ENCODE results near the gene RND2. TPM values are rescaled to one million over a fixed set of nuclear protein-coding genes. Genes with fewer than 3 reads are reported as not detected.
"Not testable (repeated sequence)": the region's sequence is repeated elsewhere in the genome, so short reads cannot be mapped to it uniquely, and the experiment has no call there.

RND2 gene
- total RNA-seq, 4 donors from 2014 or later = 0.41 to 0.64 TPM; not detected in 2

DNA sequence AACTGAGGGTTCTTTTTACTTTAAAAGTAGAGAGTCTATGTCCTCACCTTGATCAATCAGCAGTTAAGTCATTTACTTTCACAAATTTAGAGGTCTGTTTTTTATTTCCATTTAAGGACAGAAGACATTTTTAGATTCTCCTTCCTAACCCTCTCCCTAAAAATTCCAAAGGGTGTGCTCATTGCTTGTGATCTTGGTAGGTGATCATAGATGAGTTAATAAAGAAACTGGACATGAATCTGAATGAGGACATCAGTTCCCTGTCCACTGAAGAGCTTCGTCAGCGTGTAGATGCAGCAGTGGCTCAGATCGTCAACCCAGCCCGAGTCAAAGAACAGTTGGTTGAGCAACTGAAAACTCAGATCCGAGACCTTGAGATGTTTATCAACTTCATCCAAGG, 35.9 kb upstream of the RND2 start:
- 95 to 100% methylated on average over 2 to 5 of the region's 5 CpGs for WGBS, 2 donors (ENCODE audit: low coverage in 1 of 2)
- no peaks in the 10 kb centered on the region for H3K27me3 ChIP-seq
- H3K36me3 ChIP-seq = peaks cover 0 to 49% (median 23%) of the 10 kb centered on the region in 4 donors
- no peak overlapping the region for H3K4me3 ChIP-seq
- no peaks in the 10 kb centered on the region for H3K9me3 ChIP-seq
- no peak for DNase-seq
- H3K4me1 ChIP-seq = peaks cover 0 to 5% (median 2%) of the 10 kb centered on the region in 4 donors
- in situ Hi-C loops (cut with MboI; ENCODE audit: low pct_ligation_motif_present in 1 of 4, low pct_unique_long_range_greater_than_20kb in 1 of 4, low sequenced_read_pairs in 3 of 4) (no loop called here), intact Hi-C loops (cut with DNase I; ENCODE audit: low total_unique reads) (no loop called here)
- no peak for TF ChIP-seq EP300 (IDR thresholded peaks at IDR 0.05; ENCODE audit: low read depth)
- no peak for TF ChIP-seq POLR2A (IDR thresholded peaks at IDR 0.05)
- TF ChIP-seq POLR2AphosphoS5 (IDR thresholded peaks at IDR 0.05) = no peak
- TF ChIP-seq, protein P1, sequence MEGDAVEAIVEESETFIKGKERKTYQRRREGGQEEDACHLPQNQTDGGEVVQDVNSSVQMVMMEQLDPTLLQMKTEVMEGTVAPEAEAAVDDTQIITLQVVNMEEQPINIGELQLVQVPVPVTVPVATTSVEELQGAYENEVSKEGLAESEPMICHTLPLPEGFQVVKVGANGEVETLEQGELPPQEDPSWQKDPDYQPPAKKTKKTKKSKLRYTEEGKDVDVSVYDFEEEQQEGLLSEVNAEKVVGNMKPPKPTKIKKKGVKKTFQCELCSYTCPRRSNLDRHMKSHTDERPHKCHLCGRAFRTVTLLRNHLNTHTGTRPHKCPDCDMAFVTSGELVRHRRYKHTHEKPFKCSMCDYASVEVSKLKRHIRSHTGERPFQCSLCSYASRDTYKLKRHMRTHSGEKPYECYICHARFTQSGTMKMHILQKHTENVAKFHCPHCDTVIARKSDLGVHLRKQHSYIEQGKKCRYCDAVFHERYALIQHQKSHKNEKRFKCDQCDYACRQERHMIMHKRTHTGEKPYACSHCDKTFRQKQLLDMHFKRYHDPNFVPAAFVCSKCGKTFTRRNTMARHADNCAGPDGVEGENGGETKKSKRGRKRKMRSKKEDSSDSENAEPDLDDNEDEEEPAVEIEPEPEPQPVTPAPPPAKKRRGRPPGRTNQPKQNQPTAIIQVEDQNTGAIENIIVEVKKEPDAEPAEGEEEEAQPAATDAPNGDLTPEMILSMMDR (IDR thresholded peaks at IDR 0.05) = no peak
- no peak overlapping the region for H3K27ac ChIP-seq

DNA sequence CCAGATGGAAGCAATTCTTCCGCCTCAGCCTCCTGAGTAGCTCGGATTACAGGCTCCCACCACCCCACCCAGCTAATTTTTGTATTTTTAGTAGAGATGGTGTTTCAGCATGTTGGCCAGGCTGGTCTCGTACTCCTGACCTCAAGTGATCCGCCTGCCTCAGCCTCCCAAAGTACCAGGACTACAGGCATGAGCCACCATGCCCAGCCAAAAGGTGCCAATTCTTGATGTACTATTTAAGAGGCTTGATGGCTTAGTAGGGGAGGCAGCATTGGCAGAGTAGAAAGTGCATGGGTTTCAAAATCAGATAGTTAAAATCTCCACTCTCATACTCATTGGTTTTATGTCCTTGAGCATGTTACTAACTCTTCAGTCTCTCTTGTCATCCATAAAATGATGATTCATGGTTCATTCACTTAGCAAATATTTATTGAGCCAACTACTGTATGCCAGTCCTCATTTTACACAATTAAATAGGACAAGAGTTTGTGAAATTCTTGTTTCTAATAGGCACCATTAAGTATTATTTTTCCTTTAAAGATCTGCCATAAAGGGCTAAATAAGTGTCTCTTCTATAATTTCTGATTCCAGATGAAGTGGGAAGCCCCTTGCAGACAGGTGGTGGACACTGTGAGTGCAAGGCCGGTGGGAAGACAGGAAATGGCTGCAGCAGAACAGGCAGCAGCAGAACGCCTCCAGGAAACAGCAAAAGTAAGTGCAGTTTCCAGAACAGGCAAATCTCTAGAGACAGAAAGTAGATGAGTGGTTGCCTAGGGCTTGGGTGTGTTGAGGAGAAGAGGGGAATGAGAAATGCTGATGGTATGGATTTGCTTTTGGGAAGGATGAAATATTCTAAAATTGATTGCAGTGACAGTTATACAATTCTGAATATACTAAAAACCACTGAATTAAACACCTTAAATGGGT, 35.0 kb upstream of the RND2 start:
- no peaks in the 10 kb centered on the region for H3K4me1 ChIP-seq
- H3K4me3 ChIP-seq = no peak overlapping the region
- in situ Hi-C loops (cut with MboI; ENCODE audit: low pct_ligation_motif_present in 1 of 4, low pct_unique_long_range_greater_than_20kb in 1 of 4, low sequenced_read_pairs in 3 of 4) = no loop called here
- DNase-seq = no peak
- peaks cover 0 to 49% (median 23%) of the 10 kb centered on the region in 4 donors for H3K36me3 ChIP-seq
- WGBS, 2 donors (ENCODE audit: low coverage in 1 of 2) = 80 to 85% methylated on average over 6 of the region's 6 CpGs
- no peaks in the 10 kb centered on the region for H3K9me3 ChIP-seq
- no peak overlapping the region for H3K27ac ChIP-seq
- H3K27me3 ChIP-seq = no peaks in the 10 kb centered on the region
- TF ChIP-seq EP300 (IDR thresholded peaks at IDR 0.05; ENCODE audit: low read depth) (no peak), POLR2A (IDR thresholded peaks at IDR 0.05) (no peak), POLR2AphosphoS5 (IDR thresholded peaks at IDR 0.05) (no peak)
- TF ChIP-seq, protein P1 (IDR thresholded peaks at IDR 0.05) = no peak
- intact Hi-C loops (cut with DNase I; ENCODE audit: low total_unique reads) = no loop called here

DNA sequence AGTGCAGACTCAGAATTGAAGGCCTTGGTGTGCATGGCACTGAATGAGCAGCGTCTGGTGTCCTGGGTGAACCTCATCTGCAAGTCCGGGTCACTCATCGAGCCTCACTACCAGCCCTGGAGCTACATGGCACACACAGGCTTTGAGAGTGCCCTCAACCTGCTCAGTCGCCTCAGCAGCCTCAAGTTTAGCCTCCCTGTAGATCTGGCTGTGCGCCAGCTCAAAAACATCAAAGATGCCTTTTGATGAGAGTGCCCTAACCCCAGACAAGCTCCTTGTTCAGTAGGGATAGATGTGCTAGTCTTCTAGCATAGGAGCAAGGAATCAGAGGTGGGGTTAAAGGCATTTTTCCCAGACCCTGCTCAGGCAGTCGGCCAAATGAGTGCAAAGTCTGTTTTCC, 33.6 kb upstream of the RND2 start:
- H3K36me3 ChIP-seq = peaks cover 0 to 49% (median 20%) of the 10 kb centered on the region in 4 donors
- TF ChIP-seq, protein P1 (IDR thresholded peaks at IDR 0.05) = no peak
- no peak for TF ChIP-seq POLR2A (IDR thresholded peaks at IDR 0.05)
- no peak for TF ChIP-seq POLR2AphosphoS5 (IDR thresholded peaks at IDR 0.05)
- no peaks in the 10 kb centered on the region for H3K9me3 ChIP-seq
- in situ Hi-C loops (cut with MboI; ENCODE audit: low pct_ligation_motif_present in 1 of 4, low pct_unique_long_range_greater_than_20kb in 1 of 4, low sequenced_read_pairs in 3 of 4) = no loop called here
- H3K4me3 ChIP-seq = no peak overlapping the region
- no peaks in the 10 kb centered on the region for H3K4me1 ChIP-seq
- no peak overlapping the region for H3K27ac ChIP-seq
- H3K27me3 ChIP-seq = no peaks in the 10 kb centered on the region
- DNase-seq = no peak
- WGBS, 2 donors (ENCODE audit: low coverage in 1 of 2) = 92% methylated on average over 6 of the region's 6 CpGs; no CpG with 5 or more reads in 1 of the 2 donors
- intact Hi-C loops (cut with DNase I; ENCODE audit: low total_unique reads) = no loop called here

DNA sequence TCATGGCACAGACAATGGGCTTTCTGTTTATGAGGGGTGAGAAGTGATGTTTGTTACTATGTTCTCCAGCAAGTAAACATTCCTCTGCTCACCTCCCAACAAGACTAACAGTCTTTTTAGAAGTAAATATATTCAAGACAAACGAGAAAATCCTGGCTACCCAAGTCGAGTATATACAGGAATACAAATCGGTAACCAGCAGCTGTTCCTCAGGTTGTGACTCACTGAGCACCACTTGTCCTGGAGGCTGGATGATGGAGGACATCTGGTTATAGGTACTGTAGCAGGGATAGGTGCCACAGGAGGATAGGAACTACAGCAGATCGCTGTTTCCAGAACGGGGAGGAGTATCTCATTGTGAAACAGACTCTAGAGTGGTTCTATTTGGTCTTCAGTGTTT, 32.2 kb upstream of the RND2 start:
- H3K27ac ChIP-seq = no peak overlapping the region
- intact Hi-C loops (cut with DNase I; ENCODE audit: low total_unique reads) (no loop called here), in situ Hi-C loops (cut with MboI; ENCODE audit: low pct_ligation_motif_present in 1 of 4, low pct_unique_long_range_greater_than_20kb in 1 of 4, low sequenced_read_pairs in 3 of 4) (no loop called here)
- H3K9me3 ChIP-seq = no peaks in the 10 kb centered on the region
- WGBS, 2 donors (ENCODE audit: low coverage in 1 of 2) = 82 to 85% methylated on average over 4 to 5 of the region's 5 CpGs
- no peak for TF ChIP-seq POLR2A (IDR thresholded peaks at IDR 0.05)
- TF ChIP-seq EP300 (IDR thresholded peaks at IDR 0.05; ENCODE audit: low read depth) = no peak
- TF ChIP-seq, protein P1 (IDR thresholded peaks at IDR 0.05) = no peak
- no peak for DNase-seq
- peaks cover 0 to 40% (median 15%) of the 10 kb centered on the region in 4 donors for H3K36me3 ChIP-seq
- peaks cover 5 to 7% (median 7%) of the 10 kb centered on the region in 4 donors for H3K4me1 ChIP-seq
- no peaks in the 10 kb centered on the region for H3K27me3 ChIP-seq
- no peak overlapping the region for H3K4me3 ChIP-seq

DNA sequence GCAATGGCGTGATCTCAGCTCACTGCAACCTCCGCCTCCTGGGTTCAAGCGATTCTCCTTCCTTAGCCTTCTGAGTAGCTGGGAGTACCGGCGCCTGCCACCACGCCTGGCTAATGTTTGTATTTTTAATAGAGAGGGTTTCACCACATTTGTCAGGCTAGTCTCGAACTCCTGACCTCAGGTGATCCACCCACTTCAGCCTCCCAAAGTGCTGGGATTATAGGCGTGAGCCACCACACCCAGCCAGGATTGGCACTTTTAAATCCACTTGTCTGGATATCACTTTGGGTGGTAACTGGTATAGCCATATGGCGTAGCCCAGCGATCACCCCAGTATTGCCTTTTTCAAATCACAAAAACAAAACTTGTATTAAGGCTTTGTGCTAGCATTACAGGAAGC, 31.1 kb upstream of the RND2 start:
- DNase-seq; H3K9me3 ChIP-seq; H3K27ac ChIP-seq; in situ Hi-C loops (cut with MboI; ENCODE audit: low pct_ligation_motif_present in 1 of 4, low pct_unique_long_range_greater_than_20kb in 1 of 4, low sequenced_read_pairs in 3 of 4); H3K4me1 ChIP-seq; intact Hi-C loops (cut with DNase I; ENCODE audit: low total_unique reads); H3K4me3 ChIP-seq; H3K27me3 ChIP-seq: not testable (repeated sequence)
- peaks cover 0 to 30% (median 9%) of the 10 kb centered on the region in 4 donors for H3K36me3 ChIP-seq
- WGBS, 2 donors (ENCODE audit: low coverage in 1 of 2) = 82% methylated on average over 2 to 10 of the region's 10 CpGs

Data from transverse colon (tissue), 4 donors.